GM23248 (cell line): ENCODE results near the gene PARD3B.

Source experiments
- EZH2 ChIP-seq: fragments of 200-600 bp; sonication (generic); IDR thresholded peaks from 2 replicates; pipeline ENCODE4 v1.6.1; 2018; ENCODE audit warnings: antibody characterized with exemption, mild to moderate bottlenecking; ENCODE audit not compliant: insufficient read depth, poor library complexity, severe bottlenecking
- EZH2phosphoT487 ChIP-seq: fragments of 200-600 bp; sonication (generic); IDR thresholded peaks from 2 replicates; pipeline ENCODE4 v1.6.1; 2018; ENCODE audit warnings: antibody characterized with exemption, moderate library complexity, mild to moderate bottlenecking, low read depth; ENCODE audit not compliant: insufficient read depth

- TF ChIP-seq EZH2, result no peak
- TF ChIP-seq EZH2phosphoT487, result no peak
These were observed 1048.6 kb downstream of the PARD3B start for GRCh38 chr2:205593891-205594290.
